ENCODE results near the gene CCDC167.

The CCDC167 gene

DNA sequence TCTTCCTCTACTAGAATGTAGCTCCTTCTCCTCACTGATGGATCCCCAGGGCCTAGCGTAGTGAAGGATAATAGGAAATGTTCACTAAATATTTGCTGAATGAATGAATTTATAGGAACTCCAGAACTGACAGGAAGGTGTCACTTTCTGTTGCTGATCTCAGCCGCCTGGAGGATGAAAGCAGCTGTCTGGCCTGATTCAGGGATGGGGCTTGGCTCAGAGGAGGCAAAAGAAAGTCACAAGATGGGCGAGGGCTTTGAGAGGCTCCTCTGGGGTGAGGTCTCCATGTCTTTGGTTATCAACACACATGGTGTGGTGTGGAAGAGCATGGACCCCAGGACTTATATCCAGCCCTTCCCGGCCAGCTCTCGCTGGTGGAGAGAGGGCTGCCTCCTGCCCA is 11.5 kb upstream of the CCDC167 start:
- DNase-seq (ENCODE audit: low read depth), result no peak
- TF ChIP-seq, protein P1, sequence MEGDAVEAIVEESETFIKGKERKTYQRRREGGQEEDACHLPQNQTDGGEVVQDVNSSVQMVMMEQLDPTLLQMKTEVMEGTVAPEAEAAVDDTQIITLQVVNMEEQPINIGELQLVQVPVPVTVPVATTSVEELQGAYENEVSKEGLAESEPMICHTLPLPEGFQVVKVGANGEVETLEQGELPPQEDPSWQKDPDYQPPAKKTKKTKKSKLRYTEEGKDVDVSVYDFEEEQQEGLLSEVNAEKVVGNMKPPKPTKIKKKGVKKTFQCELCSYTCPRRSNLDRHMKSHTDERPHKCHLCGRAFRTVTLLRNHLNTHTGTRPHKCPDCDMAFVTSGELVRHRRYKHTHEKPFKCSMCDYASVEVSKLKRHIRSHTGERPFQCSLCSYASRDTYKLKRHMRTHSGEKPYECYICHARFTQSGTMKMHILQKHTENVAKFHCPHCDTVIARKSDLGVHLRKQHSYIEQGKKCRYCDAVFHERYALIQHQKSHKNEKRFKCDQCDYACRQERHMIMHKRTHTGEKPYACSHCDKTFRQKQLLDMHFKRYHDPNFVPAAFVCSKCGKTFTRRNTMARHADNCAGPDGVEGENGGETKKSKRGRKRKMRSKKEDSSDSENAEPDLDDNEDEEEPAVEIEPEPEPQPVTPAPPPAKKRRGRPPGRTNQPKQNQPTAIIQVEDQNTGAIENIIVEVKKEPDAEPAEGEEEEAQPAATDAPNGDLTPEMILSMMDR (conservative IDR thresholded peaks at IDR 0.05; ENCODE audit: control insufficient read depth, insufficient read depth, low read depth, low read length), result no peak
- no peak overlapping the region for H3K4me3 ChIP-seq (ENCODE audit: control insufficient read depth, low read depth, low read length)

DNA sequence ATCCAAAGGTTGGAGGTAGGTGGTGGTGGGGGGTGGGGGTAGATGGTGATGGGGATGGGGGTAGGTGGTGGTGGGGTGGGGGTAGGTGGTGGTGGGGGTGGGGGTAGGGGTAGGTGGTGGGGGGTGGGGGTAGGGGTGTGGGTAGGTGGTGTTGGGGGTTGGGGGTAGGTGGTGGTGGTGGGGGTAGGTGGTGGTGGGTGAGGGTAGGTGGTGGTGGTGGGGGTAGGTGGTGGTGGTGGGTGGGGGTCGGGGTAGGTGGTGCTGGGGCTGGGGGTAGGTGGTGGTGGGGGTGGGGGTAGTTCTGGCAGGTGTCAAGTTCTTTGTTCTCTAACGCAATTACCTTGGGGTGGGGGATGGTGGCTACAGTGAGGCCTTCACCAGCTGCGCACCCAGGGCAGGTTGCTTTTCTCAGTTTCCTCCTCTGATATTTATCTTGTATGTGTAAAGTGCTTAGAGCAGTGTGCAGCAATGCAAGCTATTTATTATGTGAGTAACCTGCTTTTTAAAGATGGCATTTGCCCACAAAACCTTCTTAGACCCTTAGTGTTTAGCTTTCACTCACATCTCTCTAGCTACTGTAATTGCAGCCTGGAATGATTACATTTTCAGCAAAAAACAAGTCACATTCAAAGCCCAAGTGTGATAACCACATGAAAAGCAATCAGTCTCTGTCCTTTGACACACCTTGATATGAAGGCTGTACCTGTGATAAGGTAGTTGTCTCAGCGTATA is 8.2 kb upstream of the CCDC167 start:
- DNase-seq (ENCODE audit: low read depth), result no peak
- TF ChIP-seq, protein P1 (conservative IDR thresholded peaks at IDR 0.05; ENCODE audit: control insufficient read depth, insufficient read depth, low read depth, low read length), result no peak
- no peak overlapping the region for H3K4me3 ChIP-seq (ENCODE audit: control insufficient read depth, low read depth, low read length)

DNA sequence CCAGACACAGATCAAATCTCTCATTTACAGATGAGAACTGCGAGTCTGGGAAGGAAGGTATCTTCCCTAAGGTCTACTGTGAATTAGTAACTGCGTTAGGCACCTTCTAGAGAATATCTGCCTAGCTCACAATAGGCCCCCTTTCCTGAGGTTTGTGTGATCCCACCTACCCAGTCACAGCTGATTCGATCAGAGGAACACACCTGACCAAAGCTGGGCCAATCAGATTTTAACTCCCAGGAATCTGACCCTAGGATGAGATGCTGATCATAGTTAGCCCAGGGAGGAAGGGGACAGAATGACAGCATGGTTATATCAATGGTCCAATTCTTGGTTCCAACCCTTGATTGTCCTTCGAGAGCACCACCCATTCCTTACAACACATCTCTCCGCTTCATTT is 7.4 kb upstream of the CCDC167 start:
- TF ChIP-seq, protein P1 (conservative IDR thresholded peaks at IDR 0.05; ENCODE audit: control insufficient read depth, insufficient read depth, low read depth, low read length), result no peak
- no peak for DNase-seq (ENCODE audit: low read depth)
- no peak overlapping the region for H3K4me3 ChIP-seq (ENCODE audit: control insufficient read depth, low read depth, low read length)

DNA sequence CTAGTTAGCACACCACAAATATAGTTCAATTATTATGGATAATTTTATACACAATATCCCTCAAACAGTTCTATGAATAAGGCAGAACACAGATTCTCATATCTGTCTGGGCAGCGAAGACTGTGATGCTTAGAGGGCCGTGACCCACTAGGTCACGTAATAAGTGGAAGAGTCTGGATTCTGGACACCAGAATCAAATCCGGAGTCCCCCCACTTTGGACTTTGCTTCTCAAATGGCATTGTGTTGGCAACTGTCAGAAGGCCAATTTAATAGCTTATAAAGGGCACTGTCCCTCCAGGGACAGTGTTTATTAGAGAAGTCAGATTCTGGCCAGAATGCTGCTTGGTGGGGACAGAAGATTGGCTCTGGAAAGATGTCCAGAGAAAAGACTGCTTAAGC is 6.8 kb upstream of the CCDC167 start:
- DNase-seq (ENCODE audit: low read depth), result no peak
- TF ChIP-seq, protein P1 (conservative IDR thresholded peaks at IDR 0.05; ENCODE audit: control insufficient read depth, insufficient read depth, low read depth, low read length), result no peak
- H3K4me3 ChIP-seq (ENCODE audit: control insufficient read depth, low read depth, low read length), result no peak overlapping the region

DNA sequence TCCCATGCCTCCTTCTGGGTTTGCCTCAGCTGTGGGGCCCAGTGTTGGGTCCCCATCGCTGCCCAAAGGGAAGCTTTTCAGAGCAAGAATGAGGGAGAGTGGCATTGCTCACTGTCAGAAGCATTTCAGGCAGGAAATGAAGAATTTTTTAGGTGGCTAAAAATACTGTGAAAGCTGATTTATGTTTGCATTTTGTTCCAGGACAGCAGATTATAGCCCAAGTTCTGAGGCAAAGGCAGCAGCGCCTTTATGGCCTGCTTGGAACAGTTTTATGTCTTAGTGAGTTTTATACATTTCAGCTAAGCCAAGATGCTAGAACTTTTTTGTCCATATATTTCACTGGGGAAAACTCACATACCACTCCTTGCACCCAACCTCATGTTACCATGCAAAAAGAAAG is 4.3 kb upstream of the CCDC167 start:
- no peak for DNase-seq (ENCODE audit: low read depth)
- H3K4me3 ChIP-seq (ENCODE audit: control insufficient read depth, low read depth, low read length), result no peak overlapping the region
- TF ChIP-seq, protein P1 (conservative IDR thresholded peaks at IDR 0.05; ENCODE audit: control insufficient read depth, insufficient read depth, low read depth, low read length), result no peak

DNA sequence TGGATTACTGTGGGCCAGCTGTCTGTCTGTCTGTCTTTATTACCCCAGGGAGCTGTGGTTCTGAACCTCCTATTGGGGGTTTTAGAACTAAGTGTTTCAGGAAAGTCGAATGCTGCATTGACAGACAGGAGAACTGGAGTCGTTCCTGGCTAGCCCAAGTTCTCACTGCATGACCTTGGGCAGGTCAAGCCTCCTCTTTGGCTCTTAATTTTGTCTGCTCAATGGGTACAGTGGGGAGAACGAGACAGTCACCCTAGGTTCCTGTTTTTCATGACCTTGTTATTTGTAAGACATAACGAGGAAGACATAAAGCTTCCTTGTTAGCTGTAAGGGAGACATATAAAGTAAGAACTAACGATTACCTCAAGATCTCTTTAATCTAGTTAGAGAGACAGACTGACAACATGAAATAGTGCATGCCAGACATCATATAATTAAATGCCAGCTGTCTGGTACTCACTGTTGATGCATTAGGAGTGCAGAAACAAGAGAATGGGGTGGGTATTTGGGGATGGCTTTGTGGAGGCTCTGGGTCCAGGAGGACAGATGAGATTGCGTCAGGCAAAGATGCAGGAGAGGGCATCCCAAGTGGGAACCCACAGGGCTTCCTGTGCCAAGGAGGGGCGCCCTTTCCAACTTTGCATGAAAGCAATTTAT is 3.7 kb upstream of the CCDC167 start:
- TF ChIP-seq, protein P1 (conservative IDR thresholded peaks at IDR 0.05; ENCODE audit: control insufficient read depth, insufficient read depth, low read depth, low read length), result no peak
- DNase-seq (ENCODE audit: low read depth), result no peak
- no peak overlapping the region for H3K4me3 ChIP-seq (ENCODE audit: control insufficient read depth, low read depth, low read length)

All from fibroblast of mammary gland (primary cell).